ENCODE results near the gene MIOS. TPM values are rescaled to one million over a fixed set of nuclear protein-coding genes. Genes with fewer than 3 reads are reported as not detected.

Gene MIOS
- total RNA-seq, 1 donor = 46.6 TPM

DNA sequence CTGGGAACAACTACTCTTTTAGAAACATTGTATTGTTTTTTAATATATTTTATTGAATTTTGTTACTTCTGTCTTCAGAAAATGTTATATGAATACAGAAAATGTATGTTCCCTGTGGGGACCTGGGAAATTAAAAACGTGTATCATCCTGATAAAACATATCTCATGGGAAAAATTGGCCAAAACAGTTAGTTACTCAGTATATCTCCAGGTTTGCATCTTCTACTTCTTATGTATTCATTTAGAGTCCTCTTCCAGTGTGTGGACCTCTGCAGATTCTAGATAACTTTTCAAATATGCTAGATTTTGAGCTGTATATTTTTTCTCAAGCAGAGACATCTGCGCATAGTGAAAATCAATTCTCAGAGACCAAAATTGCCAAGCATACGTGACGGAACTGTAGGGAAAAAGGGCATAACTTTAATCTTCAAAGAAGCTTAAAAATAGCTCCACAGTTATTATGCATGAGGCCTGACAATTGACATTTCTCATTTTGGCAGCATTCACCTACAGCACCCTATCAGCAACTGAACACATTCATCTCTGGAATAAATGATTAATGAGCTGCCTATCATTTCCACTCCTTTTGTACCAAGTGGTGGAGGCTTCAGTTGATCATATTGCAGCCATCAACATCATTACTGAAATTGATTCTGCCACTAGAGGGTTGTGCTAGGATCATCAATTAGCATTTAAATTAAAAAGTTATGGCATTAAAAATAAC, 47.5 kb downstream of the MIOS start:
- no peak overlapping the region for H3K4me3 ChIP-seq (ENCODE audit: low read depth, low read length)
- no peak for DNase-seq (ENCODE audit: low read depth)
- TF ChIP-seq, protein P1, sequence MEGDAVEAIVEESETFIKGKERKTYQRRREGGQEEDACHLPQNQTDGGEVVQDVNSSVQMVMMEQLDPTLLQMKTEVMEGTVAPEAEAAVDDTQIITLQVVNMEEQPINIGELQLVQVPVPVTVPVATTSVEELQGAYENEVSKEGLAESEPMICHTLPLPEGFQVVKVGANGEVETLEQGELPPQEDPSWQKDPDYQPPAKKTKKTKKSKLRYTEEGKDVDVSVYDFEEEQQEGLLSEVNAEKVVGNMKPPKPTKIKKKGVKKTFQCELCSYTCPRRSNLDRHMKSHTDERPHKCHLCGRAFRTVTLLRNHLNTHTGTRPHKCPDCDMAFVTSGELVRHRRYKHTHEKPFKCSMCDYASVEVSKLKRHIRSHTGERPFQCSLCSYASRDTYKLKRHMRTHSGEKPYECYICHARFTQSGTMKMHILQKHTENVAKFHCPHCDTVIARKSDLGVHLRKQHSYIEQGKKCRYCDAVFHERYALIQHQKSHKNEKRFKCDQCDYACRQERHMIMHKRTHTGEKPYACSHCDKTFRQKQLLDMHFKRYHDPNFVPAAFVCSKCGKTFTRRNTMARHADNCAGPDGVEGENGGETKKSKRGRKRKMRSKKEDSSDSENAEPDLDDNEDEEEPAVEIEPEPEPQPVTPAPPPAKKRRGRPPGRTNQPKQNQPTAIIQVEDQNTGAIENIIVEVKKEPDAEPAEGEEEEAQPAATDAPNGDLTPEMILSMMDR (IDR thresholded peaks at IDR 0.05; ENCODE audit: insufficient read depth, low read length) = no peak

GRCh38 chr7:7617550-7617949, 50.9 kb downstream of the MIOS start:
- no peak overlapping the region for H3K4me3 ChIP-seq (ENCODE audit: low read depth, low read length)
- TF ChIP-seq, protein P1 (IDR thresholded peaks at IDR 0.05; ENCODE audit: insufficient read depth, low read length) = no peak
- DNase-seq (ENCODE audit: low read depth) = no peak

- TF ChIP-seq, protein P1 (IDR thresholded peaks at IDR 0.05; ENCODE audit: insufficient read depth, low read length) = no peak
- no peak for DNase-seq (ENCODE audit: low read depth)
- H3K4me3 ChIP-seq (ENCODE audit: low read depth, low read length) = no peak overlapping the region
Observed at GRCh38 chr7:7618410-7618809, 51.7 kb downstream of the MIOS start.

GRCh38 chr7:7620236-7620635, 53.6 kb downstream of the MIOS start:
- H3K4me3 ChIP-seq (ENCODE audit: low read depth, low read length) = no peak overlapping the region
- TF ChIP-seq, protein P1 (IDR thresholded peaks at IDR 0.05; ENCODE audit: insufficient read depth, low read length) = no peak
- DNase-seq (ENCODE audit: low read depth) = no peak

GRCh38 chr7:7620644-7621210, 54.0 kb downstream of the MIOS start:
- TF ChIP-seq, protein P1 (IDR thresholded peaks at IDR 0.05; ENCODE audit: insufficient read depth, low read length) = no peak
- H3K4me3 ChIP-seq (ENCODE audit: low read depth, low read length) = no peak overlapping the region
- no peak for DNase-seq (ENCODE audit: low read depth)

- TF ChIP-seq, protein P1 (IDR thresholded peaks at IDR 0.05; ENCODE audit: insufficient read depth, low read length) = no peak
- no peak overlapping the region for H3K4me3 ChIP-seq (ENCODE audit: low read depth, low read length)
Observed at GRCh38 chr7:7628476-7628875, 61.8 kb downstream of the MIOS start.

More at GRCh38 chr7:7628476-7628875, 61.8 kb downstream of the MIOS start:
- DNase-seq (ENCODE audit: low read depth) = no peak
